Thymus (tissue), 2 donors: Measurements from ENCODE around the gene UXT. TPM values are rescaled to one million over a fixed set of nuclear protein-coding genes. Genes with fewer than 3 reads are reported as not detected.

ENCODE experiments used
- polyA plus RNA-seq: library from polyadenylated mRNA; stranded (reverse); fragments of 200-250 nt; gene quantifications from one replicate; pipeline ENCODE4 v1.2.3, GENCODE V29; 2013
- total RNA-seq: library from RNA; stranded (reverse); fragments of 120-200 nt; gene quantifications from one replicate; pipeline ENCODE4 v1.2.4, GENCODE V29; 2013
- donor health status: healthy.

The UXT gene
- total and polyA plus RNA-seq, 2 donors, result 199 to 242 TPM

Other genes starting within 250 kb of the UXT start
- gene ZNF41, start 176.0 kb downstream of the UXT start, total RNA-seq, result 9.3 TPM
- 4.6 TPM for gene ZNF41, start 176.0 kb downstream of the UXT start, polyA plus RNA-seq
- gene ARAF, start 98.0 kb downstream of the UXT start, total RNA-seq, result 24.3 TPM
- 84.9 TPM for gene ARAF, start 98.0 kb downstream of the UXT start, polyA plus RNA-seq
- gene TIMP1, start 76.7 kb downstream of the UXT start, total RNA-seq, result 45.3 TPM
- gene TIMP1, start 76.7 kb downstream of the UXT start, polyA plus RNA-seq, result 344 TPM
- gene SYN1, start 39.3 kb downstream of the UXT start, total RNA-seq, result 0.52 TPM
- 4.0 TPM for gene SYN1, start 39.3 kb downstream of the UXT start, polyA plus RNA-seq
- 19.8 TPM for gene CFP, start 29.2 kb downstream of the UXT start, total RNA-seq
- gene CFP, start 29.2 kb downstream of the UXT start, polyA plus RNA-seq, result 27.8 TPM
- 10.8 TPM for gene ELK1, start 8.6 kb downstream of the UXT start, total RNA-seq
- 21.7 TPM for gene ELK1, start 8.6 kb downstream of the UXT start, polyA plus RNA-seq
- 7.7 TPM for gene ZNF81, start 177.7 kb upstream of the UXT start, total RNA-seq
- gene ZNF81, start 177.7 kb upstream of the UXT start, polyA plus RNA-seq, result 2.3 TPM